Islet precursor cell (in vitro differentiated cells): ENCODE data around the gene STRA6.
A peak's percentile ranks its signal among the peaks of the same experiment; 100 is the strongest.

Experiments used
- DNase-seq: peaks from one replicate; pipeline ENCODE4 v3.0.0-alpha.2; 2018

STRA6 gene

DNA sequence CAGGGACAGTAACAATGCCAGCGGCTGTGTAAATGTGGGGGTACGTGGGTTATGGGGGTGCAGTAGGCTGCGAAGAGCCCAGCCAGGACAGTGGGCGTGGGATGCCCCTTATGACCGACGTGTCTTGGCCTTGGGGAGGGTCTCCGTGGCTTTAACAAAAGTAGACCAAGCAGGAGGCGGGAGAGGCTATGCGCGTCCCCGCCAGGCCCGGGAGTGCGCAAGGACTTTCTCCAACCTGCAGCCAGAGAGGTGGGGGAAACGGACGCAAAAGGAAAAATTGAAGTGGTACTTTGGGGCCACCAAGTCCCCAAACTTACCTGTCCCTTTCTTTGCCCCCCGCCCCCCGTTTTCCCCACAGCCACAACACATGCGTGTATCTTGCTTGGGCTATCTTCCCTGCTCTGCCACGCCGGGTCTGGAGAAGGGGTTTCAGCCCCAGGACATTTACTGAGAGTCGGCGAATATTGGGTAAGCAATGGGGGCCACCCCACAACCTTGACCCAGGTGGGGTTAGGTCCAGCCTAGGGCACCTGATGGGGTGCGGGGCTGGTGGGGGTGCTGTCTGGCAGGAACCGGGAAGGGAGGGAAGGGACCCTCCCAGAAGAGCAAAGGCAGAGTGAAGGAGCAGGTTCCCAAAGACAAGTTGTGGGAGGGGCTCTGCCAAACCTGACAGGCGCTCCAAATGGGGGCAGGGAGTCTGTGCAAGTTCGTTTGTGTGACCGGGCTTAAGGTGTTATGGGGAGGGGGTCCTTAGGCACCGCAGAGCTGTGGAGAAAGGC is 71.5 kb downstream of the STRA6 start:
- no peak for DNase-seq

DNA sequence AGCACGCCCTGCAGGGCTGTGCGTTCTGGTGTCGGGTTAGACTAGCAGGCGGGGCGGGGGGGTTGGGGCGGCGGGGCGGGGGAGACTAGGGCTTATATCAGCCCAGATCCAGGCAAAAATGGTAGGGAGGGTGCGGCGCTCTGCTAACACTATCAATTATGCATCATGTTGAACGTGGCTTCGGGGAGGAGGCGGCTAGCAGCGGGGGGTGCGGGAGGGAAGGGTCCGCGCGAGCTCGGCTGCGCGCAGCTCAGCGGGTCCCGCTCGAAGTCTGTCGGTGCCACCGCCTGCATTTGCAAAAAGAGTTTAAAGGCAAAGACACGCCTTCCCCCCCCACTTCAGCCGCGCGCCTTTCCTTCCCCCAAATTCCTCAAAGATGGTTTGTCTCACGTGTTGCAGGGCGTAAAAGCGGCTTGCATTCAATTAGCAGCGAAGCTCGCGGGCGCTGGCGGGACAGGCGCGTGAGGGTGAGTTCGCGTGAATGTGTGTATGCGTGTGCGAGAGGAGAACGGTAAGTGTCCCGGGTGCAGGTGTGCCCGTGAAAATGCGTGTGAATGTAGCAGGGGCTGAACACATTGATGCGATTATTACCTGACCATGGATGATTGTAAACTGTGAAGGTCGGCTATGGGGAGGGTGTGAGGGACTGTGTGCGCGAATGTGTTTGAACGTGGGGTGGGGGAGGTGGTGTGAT is 72.3 kb downstream of the STRA6 start, which contains the start of gene ISLR2:
Gene ISLR2 (plus strand): TSS at position 432 of the 694 bp plus-strand sequence. CDS start 2,169 bp downstream, outside the sequence.
- peak; percentile 50 for DNase-seq

DNA sequence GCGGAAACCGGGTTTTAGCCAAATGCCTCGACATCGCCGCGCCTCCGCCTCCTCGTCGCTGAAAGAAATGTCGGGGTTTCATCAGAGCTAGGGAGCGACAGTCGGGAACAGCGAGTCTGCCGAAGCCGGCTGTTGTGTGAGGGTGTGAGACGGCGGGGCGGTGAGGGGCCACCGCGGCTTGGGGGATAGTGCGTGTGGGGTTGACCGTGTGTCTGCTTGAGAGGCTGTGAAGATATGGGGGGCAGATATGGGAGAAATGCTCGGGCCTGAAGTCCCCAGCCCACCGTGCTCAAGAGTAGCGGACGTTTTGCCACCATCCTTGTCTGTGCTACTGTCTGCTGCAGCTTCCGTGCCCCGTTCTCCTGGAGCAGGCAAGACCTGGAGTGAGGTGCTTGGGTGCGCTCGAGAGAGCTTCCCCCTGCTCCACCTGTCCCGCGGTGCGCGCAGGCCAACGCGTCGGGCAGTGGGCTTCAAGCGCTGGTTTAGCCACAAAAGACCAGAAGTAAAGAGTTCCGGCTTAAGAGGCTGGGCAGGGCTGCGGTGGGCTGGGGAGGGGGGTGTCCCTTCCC is 72.9 kb downstream of the STRA6 start:
- DNase-seq, result peak; percentile 57
